Colonic mucosa (tissue), 4 donors: ENCODE results near the gene HEXB. TPM values are rescaled to one million over a fixed set of nuclear protein-coding genes. Genes with fewer than 3 reads are reported as not detected.
"Not testable (repeated sequence)": the region's sequence is repeated elsewhere in the genome, so short reads cannot be mapped to it uniquely, and the experiment has no call there.

ENCODE experiments used
- DNase-seq: peaks from one replicate; pipeline ENCODE4 v3.0.0-alpha.2; 2020
- H3K27ac ChIP-seq: fragments of 200-600 bp; one replicate; pipeline ENCODE4 v1.8.0; 2021
- H3K27me3 ChIP-seq: fragments of 200-600 bp; one replicate; pipeline ENCODE4 v1.8.0; 2021
- H3K36me3 ChIP-seq: fragments of 200-600 bp; one replicate; pipeline ENCODE4 v1.8.0; 2021
- H3K4me1 ChIP-seq: fragments of 200-600 bp; one replicate; pipeline ENCODE4 v1.8.0; 2021; ENCODE audit warnings: mild to moderate bottlenecking
- H3K4me3 ChIP-seq: fragments of 200-600 bp; one replicate; pipeline ENCODE4 v1.8.0; 2021
- H3K9ac ChIP-seq, 2 donors: one replicate each; pipeline ENCODE4 v1.7.0; 2013; ENCODE audit warnings: control low read depth in 2 of 2, low read depth in 2 of 2, low read length in 2 of 2
- H3K9me3 ChIP-seq: fragments of 200-600 bp; one replicate; pipeline ENCODE4 v1.8.0; 2021
- CTCF ChIP-seq: fragments of 200-600 bp; IDR thresholded peaks from one replicate; pipeline ENCODE4 v1.8.0; 2022; ENCODE audit warnings: antibody characterized with exemption, mild to moderate bottlenecking
- intact Hi-C: fragments of 100-400 bp; cut with DNase I; formaldehyde crosslinking; loops from one replicate; pipeline ENCODE4 v1.14.1; 2022
- total RNA-seq, 2 donors: library from RNA; stranded (reverse); fragmentation: NEBNext Ultra II Directional in 1 of 2; extraction: Animal tissue kit (Norgen Biotek cat#: 25700) in 1 of 2; gene quantifications; one replicate each; pipeline ENCODE4 v1.2.1, GENCODE V29; 2021
- donor health status: healthy.
- donor health status: DM: no; HTN: no; CAD: no.
- donor health status: DM: no; HTN: no; CAD: no.

The HEXB gene
- total RNA-seq, 2 donors from 2014 or later, result 173 to 197 TPM

- no peak overlapping the region for H3K4me3 ChIP-seq
- H3K36me3 ChIP-seq, result no peaks in the 10 kb centered on the region
- no peak for DNase-seq
- no peak overlapping the region for H3K9ac ChIP-seq
- H3K4me1 ChIP-seq, result no peaks in the 10 kb centered on the region
- no peak overlapping the region for H3K27ac ChIP-seq
- intact Hi-C loops, result loop anchor here (10.0 kb wide), 1 partner anchor 67 kb away; no protein-coding TSS in a partner anchor
- H3K9me3 ChIP-seq, result no peaks in the 10 kb centered on the region
- H3K27me3 ChIP-seq, result no peaks in the 10 kb centered on the region
- no peak for TF ChIP-seq CTCF
Measured at GRCh38 chr5:74667396-74667795, 17.6 kb upstream of the HEXB start.

- no peak for DNase-seq
- no peaks in the 10 kb centered on the region for H3K36me3 ChIP-seq
- H3K27me3 ChIP-seq, result no peaks in the 10 kb centered on the region
- intact Hi-C loops, result loop anchor here (5.0 to 10.0 kb wide), 2 partner anchors 65 to 247 kb away; no protein-coding TSS in a partner anchor
- TF ChIP-seq CTCF, result no peak
- no peak overlapping the region for H3K4me3 ChIP-seq
- no peaks in the 10 kb centered on the region for H3K9me3 ChIP-seq
- H3K9ac ChIP-seq, result no peak overlapping the region
- no peak overlapping the region for H3K27ac ChIP-seq
- no peaks in the 10 kb centered on the region for H3K4me1 ChIP-seq
Measured at GRCh38 chr5:74669821-74670220, 15.2 kb upstream of the HEXB start.

- H3K27me3 ChIP-seq, result no peaks in the 10 kb centered on the region
- no peak overlapping the region for H3K4me3 ChIP-seq
- no peak for TF ChIP-seq CTCF
- intact Hi-C loops, result loop anchor here (5.0 kb wide), 1 partner anchor 247 kb away; no protein-coding TSS in a partner anchor
- H3K9me3 ChIP-seq, result no peaks in the 10 kb centered on the region
- no peak overlapping the region for H3K27ac ChIP-seq
- DNase-seq, result no peak
- no peak overlapping the region for H3K9ac ChIP-seq
- no peaks in the 10 kb centered on the region for H3K4me1 ChIP-seq
- H3K36me3 ChIP-seq, result no peaks in the 10 kb centered on the region
Measured at GRCh38 chr5:74670396-74671038, 14.5 kb upstream of the HEXB start.

GRCh38 chr5:74672215-74672877 is 12.7 kb upstream of the HEXB start:
- intact Hi-C loops, result loop anchor here (5.0 kb wide), 1 partner anchor 245 kb away; no protein-coding TSS in a partner anchor
- no peaks in the 10 kb centered on the region for H3K9me3 ChIP-seq
- H3K4me1 ChIP-seq, result no peaks in the 10 kb centered on the region
- no peak overlapping the region for H3K9ac ChIP-seq
- no peaks in the 10 kb centered on the region for H3K36me3 ChIP-seq
- TF ChIP-seq CTCF, result no peak
- no peak for DNase-seq
- no peaks in the 10 kb centered on the region for H3K27me3 ChIP-seq
- H3K4me3 ChIP-seq, result no peak overlapping the region
- H3K27ac ChIP-seq, result no peak overlapping the region

GRCh38 chr5:74673011-74673790 is 11.8 kb upstream of the HEXB start:
- no peak for DNase-seq
- intact Hi-C loops, result loop anchor here (5.0 kb wide), 1 partner anchor 244 kb away; no protein-coding TSS in a partner anchor
- Histone ChIP-seq H3K27ac (no peak overlapping the region), H3K4me1 (no peaks in the 10 kb centered on the region), H3K27me3 (no peaks in the 10 kb centered on the region), H3K9me3 (no peaks in the 10 kb centered on the region), H3K36me3 (no peaks in the 10 kb centered on the region), H3K4me3 (no peak overlapping the region), H3K9ac (no peak overlapping the region)
- no peak for TF ChIP-seq CTCF

GRCh38 chr5:74676466-74676865 is 8.6 kb upstream of the HEXB start:
- H3K36me3 ChIP-seq, H3K27me3 ChIP-seq, H3K4me1 ChIP-seq, H3K4me3 ChIP-seq, H3K9me3 ChIP-seq, H3K27ac ChIP-seq, H3K9ac ChIP-seq, DNase-seq, intact Hi-C loops: not testable (repeated sequence)

GRCh38 chr5:74678123-74678522 is 6.9 kb upstream of the HEXB start:
- H3K27me3 ChIP-seq, H3K4me3 ChIP-seq, H3K27ac ChIP-seq, H3K9me3 ChIP-seq, H3K36me3 ChIP-seq, H3K4me1 ChIP-seq, intact Hi-C loops, H3K9ac ChIP-seq, DNase-seq: not testable (repeated sequence)

GRCh38 chr5:74679300-74679699 is 5.7 kb upstream of the HEXB start:
- H3K9me3 ChIP-seq, H3K27me3 ChIP-seq, H3K4me3 ChIP-seq, H3K9ac ChIP-seq, H3K36me3 ChIP-seq, intact Hi-C loops, H3K27ac ChIP-seq, DNase-seq, H3K4me1 ChIP-seq: not testable (repeated sequence)
